K562 (cell line): ENCODE measurements around the gene STUB1.

Experiments
- TF ChIP-seq, protein P1 (sequence below), 2 experiments: fragments of 450-650 bp; formaldehyde crosslinking in 1 of 2; IDR thresholded peaks; 2 replicates each; pipeline versions ENCODE4 v1.4.0 to v1.6.1; 2014 to 2020; ENCODE audit warnings: mild to moderate bottlenecking in 2 of 2, borderline replicate concordance in 1 of 2, low read depth in 1 of 2
- TF ChIP-seq, protein P2 (sequence below), 3 experiments: IDR thresholded peaks in 2 of 3; conservative IDR thresholded peaks in 1 of 3; 2 replicates each; pipeline ENCODE4 v1.5.1; 2011 to 2012; ENCODE audit warnings: low read length in 3 of 3, mild to moderate bottlenecking in 3 of 3, control low read depth in 2 of 3, improper control_type of control experiment in 1 of 3, inconsistent platforms in 1 of 3, low read depth in 1 of 3, mixed read lengths in 1 of 3, moderate library complexity in 1 of 3; ENCODE audit not compliant: insufficient read depth in 2 of 3

DNA sequence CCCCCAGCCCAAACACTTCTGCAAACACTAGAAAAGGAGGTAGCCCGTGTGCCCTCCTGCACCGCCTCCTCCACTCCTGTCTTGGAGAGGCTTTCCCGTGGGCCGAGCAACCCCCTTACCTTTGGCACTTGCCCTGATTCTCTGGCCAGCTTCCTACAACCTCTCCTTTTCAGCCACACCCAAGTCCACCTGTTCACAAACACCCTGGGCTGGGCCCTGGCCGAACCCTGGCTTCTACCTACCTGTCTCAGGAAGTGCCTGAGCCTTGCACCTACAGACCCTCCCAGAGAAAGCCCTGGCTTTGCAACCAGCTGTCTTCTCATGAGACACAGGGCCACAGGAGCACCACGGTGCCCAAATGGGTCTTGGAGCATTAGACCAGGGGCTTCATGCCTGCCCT, 38.7 kb downstream of the STUB1 start:
- TF ChIP-seq, protein P1, sequence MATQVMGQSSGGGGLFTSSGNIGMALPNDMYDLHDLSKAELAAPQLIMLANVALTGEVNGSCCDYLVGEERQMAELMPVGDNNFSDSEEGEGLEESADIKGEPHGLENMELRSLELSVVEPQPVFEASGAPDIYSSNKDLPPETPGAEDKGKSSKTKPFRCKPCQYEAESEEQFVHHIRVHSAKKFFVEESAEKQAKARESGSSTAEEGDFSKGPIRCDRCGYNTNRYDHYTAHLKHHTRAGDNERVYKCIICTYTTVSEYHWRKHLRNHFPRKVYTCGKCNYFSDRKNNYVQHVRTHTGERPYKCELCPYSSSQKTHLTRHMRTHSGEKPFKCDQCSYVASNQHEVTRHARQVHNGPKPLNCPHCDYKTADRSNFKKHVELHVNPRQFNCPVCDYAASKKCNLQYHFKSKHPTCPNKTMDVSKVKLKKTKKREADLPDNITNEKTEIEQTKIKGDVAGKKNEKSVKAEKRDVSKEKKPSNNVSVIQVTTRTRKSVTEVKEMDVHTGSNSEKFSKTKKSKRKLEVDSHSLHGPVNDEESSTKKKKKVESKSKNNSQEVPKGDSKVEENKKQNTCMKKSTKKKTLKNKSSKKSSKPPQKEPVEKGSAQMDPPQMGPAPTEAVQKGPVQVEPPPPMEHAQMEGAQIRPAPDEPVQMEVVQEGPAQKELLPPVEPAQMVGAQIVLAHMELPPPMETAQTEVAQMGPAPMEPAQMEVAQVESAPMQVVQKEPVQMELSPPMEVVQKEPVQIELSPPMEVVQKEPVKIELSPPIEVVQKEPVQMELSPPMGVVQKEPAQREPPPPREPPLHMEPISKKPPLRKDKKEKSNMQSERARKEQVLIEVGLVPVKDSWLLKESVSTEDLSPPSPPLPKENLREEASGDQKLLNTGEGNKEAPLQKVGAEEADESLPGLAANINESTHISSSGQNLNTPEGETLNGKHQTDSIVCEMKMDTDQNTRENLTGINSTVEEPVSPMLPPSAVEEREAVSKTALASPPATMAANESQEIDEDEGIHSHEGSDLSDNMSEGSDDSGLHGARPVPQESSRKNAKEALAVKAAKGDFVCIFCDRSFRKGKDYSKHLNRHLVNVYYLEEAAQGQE (IDR thresholded peaks at IDR 0.05; ENCODE audit: borderline replicate concordance) = no peak
- TF ChIP-seq, protein P1 (CRISPR knock-in tag; IDR thresholded peaks at IDR 0.05; ENCODE audit: low read depth) = no peak
- TF ChIP-seq, protein P2, sequence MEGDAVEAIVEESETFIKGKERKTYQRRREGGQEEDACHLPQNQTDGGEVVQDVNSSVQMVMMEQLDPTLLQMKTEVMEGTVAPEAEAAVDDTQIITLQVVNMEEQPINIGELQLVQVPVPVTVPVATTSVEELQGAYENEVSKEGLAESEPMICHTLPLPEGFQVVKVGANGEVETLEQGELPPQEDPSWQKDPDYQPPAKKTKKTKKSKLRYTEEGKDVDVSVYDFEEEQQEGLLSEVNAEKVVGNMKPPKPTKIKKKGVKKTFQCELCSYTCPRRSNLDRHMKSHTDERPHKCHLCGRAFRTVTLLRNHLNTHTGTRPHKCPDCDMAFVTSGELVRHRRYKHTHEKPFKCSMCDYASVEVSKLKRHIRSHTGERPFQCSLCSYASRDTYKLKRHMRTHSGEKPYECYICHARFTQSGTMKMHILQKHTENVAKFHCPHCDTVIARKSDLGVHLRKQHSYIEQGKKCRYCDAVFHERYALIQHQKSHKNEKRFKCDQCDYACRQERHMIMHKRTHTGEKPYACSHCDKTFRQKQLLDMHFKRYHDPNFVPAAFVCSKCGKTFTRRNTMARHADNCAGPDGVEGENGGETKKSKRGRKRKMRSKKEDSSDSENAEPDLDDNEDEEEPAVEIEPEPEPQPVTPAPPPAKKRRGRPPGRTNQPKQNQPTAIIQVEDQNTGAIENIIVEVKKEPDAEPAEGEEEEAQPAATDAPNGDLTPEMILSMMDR (IDR thresholded peaks at IDR 0.05 in 2 of 3, conservative IDR thresholded peaks at IDR 0.05 in 1 of 3; ENCODE audit: insufficient read depth in 2 of 3, low read depth in 1 of 3, low read length in 3 of 3) = no peak
